Glutamatergic neuron (in vitro differentiated cells): ENCODE results near the gene P3H2. TPM values are rescaled to one million over a fixed set of nuclear protein-coding genes. Genes with fewer than 3 reads are reported as not detected.

Source experiments
- DNase-seq: peaks from one replicate; pipeline ENCODE4 v3.0.0; 2022
- H3K27ac Mint-ChIP-seq: one replicate; pipeline ENCODE4 v1.8.0; 2020; ENCODE audit warnings: mild to moderate bottlenecking, mixed read lengths, inconsistent platforms; ENCODE audit not compliant: unreplicated experiment
- H3K27me3 Mint-ChIP-seq: one replicate; pipeline ENCODE4 v1.8.0; 2020; ENCODE audit warnings: mild to moderate bottlenecking, moderate library complexity, mixed read lengths, inconsistent platforms; ENCODE audit not compliant: unreplicated experiment
- H3K36me3 Mint-ChIP-seq: one replicate; pipeline ENCODE4 v1.8.0; 2020; ENCODE audit warnings: mild to moderate bottlenecking, mixed read lengths, inconsistent platforms; ENCODE audit not compliant: unreplicated experiment
- H3K4me1 Mint-ChIP-seq: one replicate; pipeline ENCODE4 v1.8.0; 2020; ENCODE audit warnings: mild to moderate bottlenecking, low read depth, mixed read lengths, inconsistent platforms; ENCODE audit not compliant: unreplicated experiment
- H3K4me3 Mint-ChIP-seq: one replicate; pipeline ENCODE4 v1.8.0; 2020; ENCODE audit warnings: mild to moderate bottlenecking, mixed read lengths, inconsistent platforms; ENCODE audit not compliant: unreplicated experiment
- H3K9me3 Mint-ChIP-seq: one replicate; pipeline ENCODE4 v1.8.0; 2020; ENCODE audit warnings: mild to moderate bottlenecking, moderate library complexity, mixed read lengths, inconsistent platforms; ENCODE audit not compliant: unreplicated experiment
- CTCF ChIP-seq: fragments of 200-600 bp; sonication (generic); IDR thresholded peaks from one replicate; pipeline ENCODE4 v1.5.0; 2021; ENCODE audit not compliant: partially characterized antibody, unreplicated experiment
- total RNA-seq: library from RNA; stranded (reverse); fragmentation: NEBNext Ultra II Directional; extraction: Animal tissue kit (Norgen Biotek cat#: 25700); gene quantifications from one replicate; pipeline ENCODE4 v1.2.1, GENCODE V29; 2021; ENCODE audit not compliant: unreplicated experiment

The P3H2 gene
- total RNA-seq, 1 donor from 2014 or later, result 28.6 TPM

GRCh38 chr3:189907803-189908202 is 212.9 kb downstream of the P3H2 start:
- H3K27me3 Mint-ChIP-seq, result no peaks in the 10 kb centered on the region
- no peak for DNase-seq
- no peak overlapping the region for H3K27ac Mint-ChIP-seq
- H3K4me3 Mint-ChIP-seq, result no peak overlapping the region
- H3K36me3 Mint-ChIP-seq, result no peaks in the 10 kb centered on the region
- no peak for TF ChIP-seq CTCF
- no peaks in the 10 kb centered on the region for H3K9me3 Mint-ChIP-seq
- H3K4me1 Mint-ChIP-seq, result no peaks in the 10 kb centered on the region

Other genes with a start within 250 kb of the P3H2 start
- gene CLDN1, start 201.5 kb upstream of the P3H2 start, total RNA-seq, result not detected